Stomach (tissue), 4 donors: ENCODE measurements around the gene NCAM1.

Experiments
- CTCF ChIP-seq, 7 experiments: fragments of 450-650 bp in 4 of 7; fragments of 200-600 bp in 3 of 7; sonication (generic) in 3 of 7; IDR thresholded peaks; one replicate each; pipeline ENCODE4 v1.5.1; 2016 to 2019; ENCODE audit warnings: antibody characterized with exemption in 7 of 7, control low read depth in 2 of 7, mild to moderate bottlenecking in 1 of 7
- EP300 ChIP-seq: sonication (generic); formaldehyde crosslinking; IDR thresholded peaks from one replicate; pipeline ENCODE4 v1.6.1; 2017; ENCODE audit warnings: antibody characterized with exemption

GRCh38 chr11:113242767-113243397 is 281.7 kb downstream of the NCAM1 start:
- TF ChIP-seq EP300 (no peak), CTCF (IDR thresholded peaks at IDR 0.05) (no peak)
